Activated T-cell treated with anti-CD3 and anti-CD28 coated beads for 4 hours (primary cell): Measurements from ENCODE around the gene TIPRL.

Experiments
- DNase-seq: peaks from one replicate; pipeline ENCODE4 v3.0.0-alpha.2; 2020

Gene TIPRL

DNA sequence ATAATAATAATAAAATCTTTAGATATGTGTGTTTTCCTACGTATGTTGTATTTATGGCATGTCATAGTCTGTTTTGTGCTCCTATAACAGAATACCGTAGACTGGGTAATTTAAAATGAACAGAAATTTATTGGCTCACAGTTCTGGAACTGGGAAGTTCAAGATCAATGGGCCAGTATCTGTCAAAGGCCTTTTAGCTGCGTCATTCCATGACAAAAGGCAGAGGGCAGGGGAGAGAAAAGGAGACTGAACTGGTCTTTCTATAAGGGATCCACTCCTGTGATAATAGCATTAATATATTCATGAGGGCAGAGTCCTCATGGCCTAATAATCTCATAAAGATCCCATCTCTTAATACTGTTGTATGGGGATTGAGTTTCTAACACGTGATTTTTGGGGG, 39.9 kb downstream of the TIPRL start:
- DNase-seq, result no peak

DNA sequence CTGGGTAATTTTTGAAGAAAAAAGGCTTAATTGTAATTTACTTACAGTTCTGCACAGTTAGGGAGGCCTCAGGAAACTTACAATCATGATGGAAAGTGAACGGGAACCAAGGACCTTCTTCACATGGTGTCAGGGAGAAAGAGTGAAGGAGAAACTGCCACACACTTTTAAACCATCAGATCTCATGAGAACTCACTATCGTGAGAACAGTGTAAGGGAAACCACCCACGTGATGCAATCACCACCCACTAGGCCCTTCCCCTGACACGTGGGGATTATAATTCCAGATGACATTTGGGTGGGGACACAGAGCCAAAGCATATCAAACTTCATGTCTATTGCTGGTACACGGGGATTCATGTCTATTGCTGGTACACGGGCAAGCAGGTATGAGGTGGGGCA, 41.7 kb downstream of the TIPRL start:
- no peak for DNase-seq

GRCh38 chr1:168221275-168221674, 42.5 kb downstream of the TIPRL start:
- DNase-seq, result no peak

- DNase-seq, result no peak
Observed at GRCh38 chr1:168223261-168223660, 44.5 kb downstream of the TIPRL start.

- DNase-seq, result no peak
Observed at GRCh38 chr1:168223681-168224540, 45.1 kb downstream of the TIPRL start.

DNA sequence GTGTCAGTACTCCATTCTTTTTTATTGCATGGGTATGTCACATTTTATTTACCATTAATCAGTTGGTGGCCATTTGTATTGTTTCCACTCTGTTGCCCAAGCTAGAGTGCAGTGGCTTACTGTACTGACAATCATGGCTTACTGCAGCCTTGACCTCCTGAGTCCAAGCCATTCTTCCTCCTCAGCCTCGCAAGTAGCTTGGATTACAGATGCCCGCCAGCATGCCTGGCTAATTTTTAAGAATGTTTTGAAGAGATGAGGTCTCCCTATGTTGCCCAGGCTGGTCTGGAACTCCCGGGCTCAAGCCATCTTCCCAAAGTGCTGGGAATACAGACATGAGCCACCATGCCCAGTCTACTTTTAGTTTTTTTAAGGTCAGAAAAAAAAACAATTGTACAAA, 46.2 kb downstream of the TIPRL start:
- no peak for DNase-seq

- DNase-seq, result peak; percentile 67
Observed at GRCh38 chr1:168225476-168226190, 46.9 kb downstream of the TIPRL start, which contains the start of gene SFT2D2. Gene SFT2D2, plus strand, starts transcription at chr1:168226004. Its CDS starts 76 bp downstream, at chr1:168226080.

DNA sequence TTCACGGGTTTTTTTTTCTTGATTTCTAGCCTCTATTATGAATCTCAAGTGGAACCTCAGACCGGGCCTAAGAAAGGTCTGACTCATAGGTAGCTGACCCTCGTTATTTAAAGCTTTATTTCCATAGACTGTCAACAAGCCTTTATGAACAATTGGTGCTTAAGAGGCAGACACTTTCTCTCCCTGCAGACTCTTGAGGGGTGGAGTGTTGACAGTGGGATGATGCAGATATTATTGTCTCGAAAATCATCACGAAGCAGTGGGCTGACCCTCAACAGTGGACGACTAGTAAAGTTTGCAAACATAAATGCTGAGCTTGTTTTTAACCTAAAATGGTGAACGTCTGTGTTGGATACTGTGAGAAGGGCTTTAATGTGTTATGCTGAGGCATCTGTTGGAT, 48.9 kb downstream of the TIPRL start:
- DNase-seq, result no peak

- DNase-seq, result no peak
Observed at GRCh38 chr1:168229893-168230292, 51.1 kb downstream of the TIPRL start.

DNA sequence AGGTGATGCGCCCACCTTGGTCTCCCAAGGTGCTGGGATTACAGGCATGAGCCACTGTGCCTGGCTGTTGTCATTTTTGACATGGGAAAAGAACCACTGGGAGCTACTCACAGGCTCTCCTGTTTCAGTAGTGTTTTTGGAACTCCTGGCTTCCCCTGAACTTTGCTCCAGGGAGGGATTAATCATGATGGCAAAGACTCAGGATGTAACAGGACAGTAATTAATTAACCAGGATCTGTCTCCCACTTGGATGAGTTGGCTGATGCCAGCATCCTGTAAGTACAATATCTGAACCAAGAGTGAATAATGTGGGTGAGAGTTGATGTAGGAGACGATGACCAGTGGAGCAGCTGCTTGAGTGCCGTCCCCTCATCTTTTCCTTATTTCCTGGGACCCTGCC, 51.9 kb downstream of the TIPRL start:
- no peak for DNase-seq

GRCh38 chr1:168234846-168235547, 56.2 kb downstream of the TIPRL start:
- DNase-seq, result peak; percentile 14

- no peak for DNase-seq
Observed at GRCh38 chr1:168235548-168235885, 56.8 kb downstream of the TIPRL start.

DNA sequence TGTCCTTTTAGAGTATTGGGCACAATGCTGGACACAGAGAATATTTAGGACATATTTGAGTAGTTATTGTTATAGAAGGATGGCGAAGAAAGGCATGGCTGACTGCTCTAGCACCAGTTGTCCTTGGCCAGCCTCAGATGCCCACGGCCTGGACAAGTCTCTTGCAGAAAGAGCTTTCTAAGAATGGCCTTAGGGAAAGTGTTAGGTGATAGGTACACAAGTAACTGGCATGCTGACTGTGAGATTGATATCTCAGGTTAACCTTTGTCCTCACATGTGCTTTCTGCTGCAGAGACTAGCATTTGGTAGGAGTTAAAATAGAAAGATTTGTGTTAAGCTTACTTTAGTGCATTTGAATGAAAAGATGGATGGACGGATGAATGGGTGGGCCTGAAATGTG, 57.2 kb downstream of the TIPRL start:
- DNase-seq, result no peak

DNA sequence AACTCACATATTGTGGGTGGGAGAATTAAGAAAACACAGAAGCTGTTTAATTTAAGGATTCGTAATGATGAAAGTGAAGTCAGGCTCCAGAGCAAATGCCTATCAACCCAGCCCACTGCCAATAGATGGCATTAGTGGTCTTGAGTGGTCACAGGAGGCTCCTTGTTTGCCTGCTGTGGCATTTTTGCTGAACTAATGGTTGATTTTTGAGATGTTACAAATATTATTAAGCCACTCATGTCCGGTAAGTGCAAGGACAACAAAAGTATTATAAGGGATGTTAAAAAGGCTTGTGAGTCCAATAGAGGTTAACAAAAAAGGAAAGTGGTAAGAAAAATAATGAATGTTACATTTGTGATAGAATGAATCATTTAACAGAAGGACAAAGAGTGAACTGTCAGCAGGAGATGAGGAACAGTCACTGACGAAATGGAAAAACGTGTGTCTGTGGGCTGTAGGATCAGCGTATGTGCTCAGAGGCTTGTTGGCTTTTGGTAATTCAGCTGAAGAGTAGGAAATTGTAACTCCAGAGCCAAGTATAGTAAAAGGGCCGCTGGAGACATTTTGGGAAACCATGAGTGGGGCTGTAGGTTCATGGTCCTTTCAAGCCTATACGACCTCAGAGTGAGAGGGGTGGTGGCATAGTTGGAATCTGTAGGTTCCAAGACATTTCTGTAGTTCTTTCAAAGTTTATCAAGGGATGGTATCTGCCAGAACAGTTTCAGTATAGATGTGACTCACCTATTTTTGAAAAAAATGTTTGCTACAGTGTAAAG, 58.3 kb downstream of the TIPRL start:
- no peak for DNase-seq

- no peak for DNase-seq
Observed at GRCh38 chr1:168243198-168243597, 64.4 kb downstream of the TIPRL start.

DNA sequence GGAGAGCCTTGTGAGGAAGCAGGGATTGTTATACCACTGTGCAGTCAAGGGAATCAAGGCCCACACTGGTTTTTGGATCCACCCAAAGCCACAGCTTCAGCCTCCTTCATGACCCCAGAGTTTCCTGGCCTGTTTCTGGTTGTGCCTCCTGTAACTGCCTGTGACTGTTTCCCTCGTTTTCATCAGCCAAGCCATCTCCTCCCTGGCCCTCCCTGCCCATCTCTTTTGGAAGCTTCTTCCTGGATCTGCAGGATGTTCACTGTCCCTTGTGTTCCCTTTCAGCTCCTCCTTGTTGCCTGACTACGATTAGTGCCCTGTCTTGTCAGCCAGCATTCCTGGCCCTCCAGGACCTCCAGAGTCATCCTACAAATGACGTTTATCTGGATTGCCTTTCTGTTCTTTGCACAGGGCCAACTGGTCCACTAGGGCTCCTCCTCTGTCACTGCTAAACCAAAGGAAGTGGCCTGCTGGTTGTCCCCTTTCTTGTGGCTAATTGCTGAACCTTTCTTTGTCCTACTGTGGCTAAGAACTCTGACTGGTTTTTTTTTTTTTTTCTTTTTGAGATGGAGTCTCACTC, 65.0 kb downstream of the TIPRL start:
- no peak for DNase-seq

- no peak for DNase-seq
Observed at GRCh38 chr1:168245042-168245441, 66.3 kb downstream of the TIPRL start.

DNA sequence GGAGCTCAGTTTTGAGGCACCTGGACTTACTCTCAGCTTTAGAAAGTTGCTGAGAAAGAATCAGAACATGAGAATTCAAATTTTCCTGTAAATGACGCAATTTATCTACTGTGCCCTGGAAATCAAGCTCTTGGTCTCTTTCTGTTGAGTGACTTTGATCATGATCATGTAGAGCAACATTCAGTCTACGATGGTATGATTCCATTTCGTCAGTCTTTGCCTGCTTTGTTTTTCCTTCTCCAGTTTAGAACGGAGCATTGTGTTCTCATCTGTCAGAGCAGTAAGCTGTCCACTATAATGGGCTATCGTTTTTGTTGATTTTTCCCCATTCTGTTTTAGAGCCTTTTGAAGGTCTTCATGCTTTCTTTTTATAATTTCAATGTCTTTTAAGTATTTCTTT, 67.7 kb downstream of the TIPRL start:
- DNase-seq, result no peak
